LHCN-M2 (cell line): ENCODE measurements around the gene HIVEP2. TPM values are rescaled to one million over a fixed set of nuclear protein-coding genes. Genes with fewer than 3 reads are reported as not detected.

Experiments used
- DNase-seq: peaks from one replicate; pipeline ENCODE4 v3.0.0-alpha.2; 2012; ENCODE audit warnings: low read depth
- total RNA-seq: library from RNA; depleted of rRNA; stranded (reverse); fragments of >200 nt; gene quantifications from 2 replicates; pipeline ENCODE4 v1.2.3, GENCODE V29; 2014

Gene HIVEP2
- total RNA-seq, 1 experiment from 2014 or later: 15.1 TPM

DNA sequence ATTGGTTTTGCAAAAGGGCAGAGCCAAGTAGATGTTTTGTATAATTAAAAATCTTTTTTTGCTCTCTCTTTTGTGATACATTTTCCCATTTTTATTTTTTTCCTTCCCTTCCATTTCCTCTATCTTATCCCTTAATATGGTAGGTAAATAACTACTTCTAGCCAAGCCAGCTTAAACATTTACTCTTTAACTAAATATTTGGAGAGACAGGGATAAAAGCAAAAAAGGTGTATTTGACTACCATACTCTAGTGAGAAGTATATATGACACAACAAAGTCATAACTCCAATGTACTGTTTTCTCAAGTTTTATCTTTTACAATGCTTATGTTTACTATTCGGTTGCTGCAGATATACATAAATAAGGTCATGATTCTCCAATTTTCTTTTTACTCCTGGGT, 154.7 kb downstream of the HIVEP2 start:
- no peak for DNase-seq

DNA sequence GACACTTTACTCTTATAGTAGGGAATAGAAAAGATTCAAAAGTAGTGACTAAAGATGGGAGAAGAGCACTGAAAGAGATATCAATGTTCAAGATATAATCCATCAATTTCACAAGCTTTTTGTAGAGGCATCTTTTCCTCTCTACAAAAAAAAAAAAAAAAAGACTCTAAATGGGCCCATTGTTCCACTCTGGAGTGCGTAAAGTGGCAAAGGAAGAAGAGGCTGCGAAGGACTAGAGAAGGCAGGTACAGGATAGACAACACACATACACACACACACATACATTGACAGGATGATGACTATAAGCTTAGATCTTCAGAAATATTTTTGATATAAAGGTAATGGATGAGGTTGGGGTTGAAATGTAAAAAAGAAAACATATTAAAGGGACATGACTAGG, 157.6 kb downstream of the HIVEP2 start:
- no peak for DNase-seq

- peak; percentile 17 for DNase-seq
Observed at GRCh38 chr6:142786476-142786875, 158.5 kb downstream of the HIVEP2 start.

DNA sequence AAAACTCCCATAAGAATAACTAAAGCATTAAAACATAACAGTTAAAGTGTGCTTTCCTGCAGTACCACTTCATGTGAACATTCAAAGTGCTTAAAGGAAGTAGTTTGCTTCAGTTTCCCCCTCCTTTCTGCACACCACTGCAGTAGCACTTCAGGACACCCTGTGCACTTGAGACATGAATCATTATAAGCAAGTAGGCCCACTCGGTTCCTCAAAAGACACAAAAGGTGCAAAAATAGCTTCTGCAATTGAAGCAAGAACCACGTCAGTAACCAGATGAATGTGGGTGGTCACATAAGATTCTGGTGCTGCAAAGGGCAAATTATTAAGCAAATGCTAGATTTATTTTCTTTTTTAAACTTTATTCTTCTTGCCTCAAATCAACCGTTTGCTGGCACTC, 160.6 kb downstream of the HIVEP2 start:
- no peak for DNase-seq

DNA sequence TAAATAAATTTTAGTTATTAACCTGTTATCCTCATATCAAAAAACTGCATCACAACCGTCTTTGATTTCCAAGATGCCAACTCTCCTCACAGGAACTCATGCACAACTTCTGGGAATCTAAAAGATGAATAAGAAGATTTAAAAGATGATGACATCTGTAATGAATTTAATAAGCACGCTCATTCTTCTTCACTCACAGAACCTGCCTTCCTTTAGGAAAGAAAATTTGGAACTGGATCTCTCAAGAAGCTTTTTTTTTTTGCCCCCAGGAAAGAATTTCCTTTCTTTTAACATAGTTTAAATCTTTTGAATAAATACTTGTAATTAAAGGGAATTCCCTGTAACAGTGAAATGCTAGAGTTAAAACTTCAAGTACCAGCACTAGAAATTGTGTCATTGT, 161.5 kb downstream of the HIVEP2 start:
- no peak for DNase-seq

GRCh38 chr6:142781129-142781528, 163.8 kb downstream of the HIVEP2 start:
- no peak for DNase-seq

DNA sequence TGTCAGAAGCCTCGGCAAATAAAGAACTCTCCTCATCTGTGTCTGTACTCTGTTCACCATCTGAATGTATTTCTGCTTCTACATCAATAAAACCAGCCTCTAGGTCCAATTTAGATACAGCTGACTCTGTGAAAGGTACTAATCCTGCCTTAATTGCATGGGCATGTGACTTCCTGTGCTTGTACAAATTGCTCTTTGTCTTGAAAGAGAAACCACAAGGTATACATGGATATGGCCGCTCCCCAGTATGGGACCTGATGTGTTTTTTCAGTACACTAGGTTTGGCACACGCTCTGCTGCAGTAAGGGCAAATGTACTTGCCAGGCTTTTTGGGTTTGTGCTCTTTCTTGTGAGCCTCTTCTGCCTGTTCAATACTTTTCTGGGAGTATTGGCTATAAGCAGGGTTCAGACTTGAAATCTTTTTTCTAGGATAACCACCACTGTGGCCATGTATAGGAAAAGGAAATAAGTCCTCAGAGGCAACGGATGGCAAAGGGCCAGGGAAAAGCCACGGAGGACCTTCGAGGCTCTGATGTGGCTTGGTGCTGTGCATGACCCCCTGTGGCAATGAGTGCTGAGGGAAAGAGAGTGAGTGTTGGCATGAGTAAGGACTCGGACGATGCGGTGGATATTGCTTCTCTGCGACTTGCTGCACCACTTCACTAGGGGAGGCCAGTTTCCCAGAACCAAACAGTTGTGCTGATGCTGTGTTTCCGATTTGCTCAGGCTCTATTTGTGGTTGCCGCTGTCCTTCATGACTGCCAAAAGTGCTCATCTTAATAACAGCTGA, 170.9 kb downstream of the HIVEP2 start:
- no peak for DNase-seq

- DNase-seq: no peak
Observed at GRCh38 chr6:142773324-142773723, 171.7 kb downstream of the HIVEP2 start.

GRCh38 chr6:142771162-142771561, 173.8 kb downstream of the HIVEP2 start:
- no peak for DNase-seq

DNA sequence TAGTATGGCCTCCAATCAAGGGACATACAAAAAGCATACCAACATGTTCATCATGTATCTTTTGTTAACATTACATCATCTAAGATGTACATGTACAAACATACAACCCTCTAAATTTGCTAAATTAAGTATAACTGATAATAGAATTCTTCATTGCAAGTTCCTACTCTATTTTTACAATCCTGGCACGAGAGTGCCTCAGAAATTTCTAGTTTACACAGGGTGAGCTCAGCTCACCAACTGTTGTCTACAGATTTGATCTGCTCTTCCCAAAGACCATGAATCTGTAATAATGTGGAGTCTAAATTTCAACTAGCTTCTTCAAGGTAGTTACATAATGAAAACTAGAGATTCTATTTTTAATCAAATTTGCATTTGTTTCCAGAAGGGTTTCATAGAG, 179.7 kb downstream of the HIVEP2 start:
- DNase-seq: no peak

DNA sequence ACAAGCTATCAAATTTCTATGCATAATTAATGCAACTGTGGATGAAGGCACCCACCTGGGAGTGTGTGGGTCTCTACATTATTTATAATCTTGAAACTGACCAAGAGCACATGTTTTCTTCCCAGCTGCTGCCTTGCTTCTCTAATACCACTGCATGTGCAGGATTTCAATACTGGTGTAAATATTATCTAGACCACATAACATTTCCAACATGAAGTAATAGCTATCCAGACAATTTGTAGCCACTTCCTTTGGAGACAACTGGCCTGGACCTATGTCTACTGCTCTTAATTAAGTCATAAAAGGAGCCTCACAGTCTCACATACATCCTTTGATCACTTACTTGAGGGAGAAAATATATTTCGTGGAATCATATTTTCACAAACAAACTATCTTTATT, 180.7 kb downstream of the HIVEP2 start:
- DNase-seq: peak; percentile 46

DNA sequence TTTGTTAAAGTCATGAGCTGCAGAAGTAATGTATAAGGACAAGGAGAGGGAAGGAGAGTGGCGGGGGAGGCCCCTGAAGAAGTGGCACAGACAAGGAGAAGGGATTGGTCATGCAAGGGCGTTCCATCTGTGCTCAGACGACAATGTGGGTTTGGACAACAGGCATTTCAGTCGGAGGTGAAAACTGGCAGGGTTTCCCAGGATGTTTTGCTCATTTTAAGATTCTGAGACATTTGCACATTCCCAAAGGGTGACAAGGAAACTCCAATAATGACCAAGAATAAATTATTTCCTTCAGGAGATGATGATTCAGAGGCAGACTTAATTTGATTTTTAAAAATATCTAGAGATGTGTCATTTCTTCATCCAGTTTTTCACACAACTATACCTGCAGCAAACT, 181.8 kb downstream of the HIVEP2 start:
- DNase-seq: peak; percentile 56

- DNase-seq: no peak
Observed at GRCh38 chr6:142761756-142762155, 183.2 kb downstream of the HIVEP2 start.

- peak; percentile 19 for DNase-seq
Observed at GRCh38 chr6:142760152-142760551, 184.8 kb downstream of the HIVEP2 start.

- no peak for DNase-seq
Observed at GRCh38 chr6:142758629-142759025, 186.3 kb downstream of the HIVEP2 start.

GRCh38 chr6:142757852-142758628, 186.9 kb downstream of the HIVEP2 start:
- DNase-seq: no peak

DNA sequence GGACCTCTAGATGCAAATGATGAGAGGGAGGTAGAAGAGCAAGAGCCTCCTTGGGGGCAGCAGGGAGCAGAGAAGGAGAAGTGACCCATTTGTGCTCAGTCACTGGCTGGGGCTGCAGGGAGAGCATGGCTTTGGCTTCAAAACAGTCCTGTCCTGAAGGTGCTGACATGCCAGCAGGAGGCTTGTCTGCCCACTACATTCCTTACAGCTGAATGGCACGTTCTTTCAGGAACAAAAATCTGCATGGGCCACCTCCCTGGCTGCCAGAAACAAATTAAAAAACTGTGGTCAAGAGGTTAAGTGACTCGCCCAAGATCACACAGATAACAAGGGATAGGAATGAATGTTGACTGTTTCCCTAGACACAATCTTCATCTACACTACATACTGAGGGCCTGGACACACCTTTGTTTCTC, 188.8 kb downstream of the HIVEP2 start:
- peak; percentile 70 for DNase-seq

GRCh38 chr6:142753196-142753595, 191.8 kb downstream of the HIVEP2 start:
- no peak for DNase-seq

DNA sequence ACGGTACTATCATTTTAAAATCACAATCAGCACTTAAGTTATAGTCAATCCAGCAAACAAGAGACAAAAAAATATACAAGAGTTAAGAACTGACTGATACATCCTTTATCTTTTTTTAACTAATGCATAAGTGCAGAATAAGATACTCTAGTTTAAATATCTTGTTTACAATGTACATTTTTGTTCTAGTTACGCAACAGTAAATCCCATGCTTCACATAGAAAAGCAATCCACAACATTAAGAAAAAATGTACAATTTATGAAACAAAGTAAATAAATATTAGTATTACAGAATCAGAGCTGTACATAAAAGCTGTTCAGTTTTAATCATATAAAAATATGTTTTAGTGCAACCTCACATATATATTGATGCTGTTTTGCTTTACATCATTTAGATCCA, 192.6 kb downstream of the HIVEP2 start:
- no peak for DNase-seq

GRCh38 chr6:142751452-142751851, 193.5 kb downstream of the HIVEP2 start:
- no peak for DNase-seq

DNA sequence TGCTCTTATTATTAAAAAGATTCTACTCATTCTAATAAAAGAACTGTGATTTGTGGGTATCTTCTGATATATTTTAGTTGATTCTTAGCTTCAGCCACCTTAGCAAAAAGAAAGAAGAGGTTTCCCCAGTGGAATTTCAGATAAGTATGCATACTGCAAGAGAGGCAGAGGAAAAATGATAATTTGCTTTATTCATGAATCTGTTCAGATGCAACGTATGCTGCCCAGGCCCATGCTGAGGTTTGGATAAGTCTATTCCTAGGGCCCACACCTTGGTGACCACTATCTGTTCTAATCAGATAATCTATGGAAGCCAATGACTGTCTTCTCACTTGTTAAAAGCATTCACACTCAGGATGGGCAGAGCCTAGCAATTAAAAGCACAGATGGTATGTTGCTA, 194.0 kb downstream of the HIVEP2 start:
- no peak for DNase-seq

GRCh38 chr6:142749556-142749955, 195.4 kb downstream of the HIVEP2 start:
- DNase-seq: no peak

- DNase-seq: no peak
Observed at GRCh38 chr6:142746524-142746923, 198.5 kb downstream of the HIVEP2 start.
